NCI-H2171 treated with DMSO at 0.1 percent for 48 hours (cell line): ENCODE measurements around the gene NOL4.

Source experiments
- DNase-seq: peaks from one replicate; lab custom pipeline; 2025; lab: John Stamatoyannopoulos, UW

The NOL4 gene

DNA sequence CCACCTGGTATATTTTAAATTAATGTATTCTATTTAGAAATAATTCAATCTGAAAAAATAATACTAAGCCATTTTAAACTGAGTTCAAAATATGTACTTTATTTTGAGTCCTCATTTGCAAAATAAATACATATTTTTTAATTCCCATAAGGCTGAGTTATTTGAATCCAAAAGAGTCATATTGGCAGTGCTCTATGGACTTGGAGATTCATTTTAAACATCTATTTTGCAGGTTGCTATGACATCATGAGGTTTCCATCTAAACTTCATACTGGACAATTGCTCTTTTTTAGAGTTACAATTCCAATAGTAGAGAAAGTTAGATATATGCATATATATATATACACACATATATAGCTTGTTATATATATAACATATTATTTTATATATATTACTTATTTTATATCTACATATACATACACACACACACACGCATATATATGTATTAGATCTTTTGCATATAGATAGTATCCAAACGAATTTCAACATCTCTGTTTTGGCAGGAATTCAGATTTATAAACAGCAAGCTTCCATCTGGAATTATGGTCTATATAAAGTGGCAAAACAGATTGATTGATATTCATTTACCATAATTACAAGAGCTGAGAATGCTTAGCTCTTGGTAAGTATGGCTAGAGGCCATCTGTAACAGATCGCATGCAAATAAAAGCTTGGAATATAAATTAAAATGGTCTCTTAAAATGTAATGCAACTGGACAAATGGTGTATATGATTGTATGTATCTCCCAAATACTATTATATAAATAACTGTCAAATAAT lies 34.9 kb downstream of the NOL4 start:
- no peak for DNase-seq
